ENCODE measurements around the gene ZNF236. TPM values are rescaled to one million over a fixed set of nuclear protein-coding genes. Genes with fewer than 3 reads are reported as not detected.

Gene ZNF236
- total and polyA plus RNA-seq, 2 of the 8 experiments (the other 6 are each of a cell fraction or from before 2014, with no cell fraction given): 6.7 to 14.5 TPM

GRCh38 chr18:76844144-76844543, 21.8 kb downstream of the ZNF236 start:
- Histone ChIP-seq H2AFZ (ENCODE audit: low read length) (no peak overlapping the region), H2BK120ac (replicated peaks; ENCODE audit: low read depth, low read length) (no peak overlapping the region), H4K8ac (ENCODE audit: extremely low read depth, insufficient read depth, low read length) (no peak overlapping the region), H3K4ac (replicated peaks; ENCODE audit: insufficient read length, low read depth, low read length) (no peak overlapping the region), H3K4me2 (ENCODE audit: insufficient read depth in 1 of 2, low read depth in 2 of 2, low read length in 2 of 2) (no peak overlapping the region), H3K56ac (replicated peaks; ENCODE audit: insufficient read length, low read depth, low read length) (no peak overlapping the region), H3K4me1 (replicated peaks in 1 of 4; ENCODE audit: control insufficient read depth in 3 of 4, insufficient read depth in 4 of 4, low read length in 3 of 4) (no peaks in the 10 kb centered on the region), H3K79me1 (ENCODE audit: low read depth, low read length) (peaks cover 2% of the 10 kb centered on the region; the same call in 1 of the 2 replicates), H3K9me3 (ENCODE audit: insufficient read depth in 2 of 2, low read depth in 1 of 2, low read length in 1 of 2) (no peaks in the 10 kb centered on the region), H2BK20ac (ENCODE audit: low read length) (no peak overlapping the region), H2AK5ac (ENCODE audit: low read depth, low read length) (no peak overlapping the region), H3K23me2 (ENCODE audit: low read depth, low read length) (no peaks in the 10 kb centered on the region), H3K4me3 (ENCODE audit: extremely low read depth in 1 of 4, insufficient read depth in 2 of 4, low read depth in 3 of 4, low read length in 4 of 4) (no peak overlapping the region), H4K5ac (ENCODE audit: insufficient read length, low read depth, low read length) (no peak overlapping the region), H2BK5ac (ENCODE audit: low read depth, low read length) (no peak overlapping the region), H3K79me2 (ENCODE audit: control insufficient read depth in 1 of 2, insufficient read depth in 2 of 2, low read length in 2 of 2) (peaks cover 0 to 20% of the 10 kb centered on the region in 2 experiments; a peak in 2 of 4 replicates), H3K23ac (ENCODE audit: insufficient read length) (no peak overlapping the region), H3K18ac (ENCODE audit: extremely low read depth, low read length) (no peak overlapping the region), H3K14ac (ENCODE audit: insufficient read length) (no peak overlapping the region), H3K9ac (replicated peaks in 1 of 4; ENCODE audit: extremely low read depth in 1 of 4, low read depth in 3 of 4, low read length in 3 of 4) (no peak overlapping the region), H2BK15ac (ENCODE audit: low read length) (no peak overlapping the region), H4K91ac (replicated peaks; ENCODE audit: insufficient read length, low read length) (no peak overlapping the region), H4K20me1 (replicated peaks in 1 of 2; ENCODE audit: control insufficient read depth in 1 of 2, insufficient read depth in 2 of 2, low read length in 2 of 2) (no peaks in the 10 kb centered on the region), H2BK12ac (ENCODE audit: low read depth, low read length) (no peak overlapping the region), H3K36me3 (ENCODE audit: control insufficient read depth in 2 of 4, insufficient read depth in 4 of 4, low read length in 3 of 4) (no peaks in the 10 kb centered on the region), H3K27me3 (replicated peaks in 1 of 4; ENCODE audit: control insufficient read depth in 3 of 4, extremely low read depth in 1 of 4, insufficient read depth in 3 of 4, low read length in 3 of 4) (no peaks in the 10 kb centered on the region), H3K27ac (ENCODE audit: low read depth, low read length) (no peak overlapping the region)
- CTCF ChIA-PET (ENCODE audit: partially characterized antibody): interaction anchor here (0.9 to 2.5 kb wide), 5 partner anchors 15 to 65 kb away, joined by 3 to 9 read pairs (median 4); no protein-coding TSS in a partner anchor
- FAIRE-seq (no peak), DNase-seq (ENCODE audit: low read depth in 1 of 2, low spot score in 2 of 2) (no peak)
- WGBS, 2 experiments (ENCODE audit: extremely low coverage in 1 of 2, insufficient coverage in 1 of 2, insufficient read length in 1 of 2, insufficient replicate concordance in 2 of 2, low coverage in 1 of 2, low lambda C conversion rate in 2 of 2, missing lambda C conversion rate in 1 of 2): 90% methylated on average over 4 of the region's 4 CpGs; no CpG with 5 or more reads in 1 of the 2 experiments
- POLR2A ChIA-PET (ENCODE audit: partially characterized antibody): no interaction called here
- no peak for TF ChIP-seq TCF12 (IDR thresholded peaks at IDR 0.05; ENCODE audit: low read depth, low read length)
- no peak for TF ChIP-seq GTF2F1 (IDR thresholded peaks at IDR 0.05; ENCODE audit: borderline replicate concordance, low read depth, low read length)
- no peak for TF ChIP-seq CBX8 (IDR thresholded peaks at IDR 0.05; ENCODE audit: borderline replicate concordance, low read depth, low read length)
- no peak for TF ChIP-seq FOSL1 (IDR thresholded peaks at IDR 0.05; ENCODE audit: insufficient read depth, low read depth, low read length)
- TF ChIP-seq POLR2AphosphoS5 (IDR thresholded peaks at IDR 0.05; ENCODE audit: low read depth, low read length): no peak

Data from H1 (cell line).